HG03342 (cell line): Measurements from ENCODE around the gene VTA1.
"Not testable (repeated sequence)": the region's sequence is repeated elsewhere in the genome, so short reads cannot be mapped to it uniquely, and the experiment has no call there.

ENCODE experiments used
- ATAC-seq: cut with Tn5 transposase; IDR thresholded peaks from one replicate; pipeline ENCODE4 v1.9.1; 2021; ENCODE audit warnings: mild to moderate bottlenecking, moderate library complexity; ENCODE audit not compliant: unreplicated experiment

Gene VTA1

DNA sequence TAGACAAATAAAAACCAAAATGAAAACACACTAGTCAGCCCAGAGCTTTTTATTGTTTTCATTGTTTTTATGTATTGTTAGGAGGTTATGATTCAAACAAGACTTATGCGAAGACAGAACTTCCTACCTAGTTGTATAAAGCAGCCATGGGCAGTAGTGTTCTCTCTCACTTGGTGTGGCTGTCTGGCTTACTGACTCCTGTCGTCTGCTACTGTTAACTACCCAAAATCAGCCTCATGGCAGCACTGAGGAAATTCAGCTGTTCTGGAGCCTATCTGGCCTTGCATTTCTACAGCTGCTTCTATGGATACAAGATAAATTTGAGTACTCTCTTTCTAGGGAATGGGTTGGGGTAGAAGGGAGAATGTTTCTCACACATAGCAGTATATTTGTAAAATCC lies 20.4 kb downstream of the VTA1 start:
- no peak for ATAC-seq

DNA sequence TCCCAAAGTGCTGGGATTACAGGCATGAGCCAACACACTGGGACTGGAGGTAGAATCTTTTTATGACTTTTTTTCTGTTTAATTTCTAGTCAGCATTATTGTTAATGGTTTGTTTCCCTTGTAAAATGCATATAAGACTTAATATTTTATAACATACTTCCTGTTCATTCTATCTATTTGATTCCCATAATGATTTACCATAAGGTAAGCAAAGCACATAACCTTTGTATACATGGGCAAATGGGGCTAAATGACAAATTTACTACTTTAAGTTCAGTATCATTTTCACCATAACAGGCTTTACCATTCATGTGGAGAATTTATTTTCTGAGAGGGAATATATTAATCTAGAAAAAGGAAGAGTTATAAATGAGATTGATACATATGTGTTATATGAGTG lies 24.3 kb downstream of the VTA1 start:
- no peak for ATAC-seq

DNA sequence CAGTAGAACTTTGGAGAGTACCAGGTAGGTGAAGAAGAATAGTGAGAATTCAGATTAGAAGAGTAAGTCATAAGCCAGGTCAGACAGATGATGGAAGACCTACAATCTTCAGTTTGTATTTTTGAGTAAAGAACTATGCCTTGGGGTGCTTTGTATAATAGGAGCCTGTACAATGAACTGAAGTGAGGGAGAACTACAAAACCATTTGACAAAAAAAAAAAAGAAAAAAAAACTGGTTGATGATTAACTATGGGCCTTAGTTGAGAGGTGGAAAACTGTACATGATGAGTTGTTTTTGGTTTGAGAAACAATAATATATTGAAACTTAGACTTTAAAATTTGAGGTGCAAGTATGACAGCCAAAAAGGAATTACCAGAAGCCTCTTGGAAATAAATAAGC lies 25.7 kb downstream of the VTA1 start:
- ATAC-seq: no peak

DNA sequence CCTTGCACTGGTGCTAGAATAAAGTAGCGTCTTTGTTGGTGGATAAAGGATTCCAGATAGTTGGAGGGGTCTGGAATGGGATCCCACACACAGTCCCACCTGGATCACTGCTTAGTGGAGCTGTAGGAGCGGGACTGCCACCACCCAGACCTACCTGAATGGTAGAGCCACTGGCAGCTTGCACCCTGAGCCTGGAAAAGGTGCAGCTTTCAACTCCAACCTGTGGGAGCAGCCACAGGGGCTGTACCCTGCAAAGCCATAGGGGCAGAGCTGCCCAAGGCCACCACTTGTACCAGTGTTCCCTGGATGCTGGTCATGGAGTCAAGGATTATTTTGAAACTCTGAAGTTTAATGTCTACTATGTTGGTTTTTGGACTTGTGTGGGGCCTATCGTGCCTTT lies 26.9 kb downstream of the VTA1 start:
- ATAC-seq: no peak

DNA sequence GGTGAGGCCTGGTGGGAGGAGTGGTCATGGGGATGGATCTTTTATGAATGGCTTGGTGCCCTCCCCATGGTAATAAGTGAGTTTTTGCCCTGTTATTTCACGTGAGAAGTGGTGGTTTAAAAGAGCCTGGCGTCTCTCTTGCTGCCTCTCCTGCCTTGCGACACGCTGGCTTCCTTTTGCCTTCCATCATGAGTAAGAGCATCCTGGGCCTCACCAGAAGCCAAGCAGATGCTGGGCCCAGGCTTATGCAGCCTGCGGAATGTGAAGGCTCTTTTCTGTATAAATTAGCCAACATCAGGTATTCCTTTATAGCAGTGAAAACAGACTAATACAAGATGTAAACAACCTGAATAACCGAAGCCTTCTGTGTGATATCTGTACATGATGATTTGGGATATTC lies 27.6 kb downstream of the VTA1 start:
- no peak for ATAC-seq

DNA sequence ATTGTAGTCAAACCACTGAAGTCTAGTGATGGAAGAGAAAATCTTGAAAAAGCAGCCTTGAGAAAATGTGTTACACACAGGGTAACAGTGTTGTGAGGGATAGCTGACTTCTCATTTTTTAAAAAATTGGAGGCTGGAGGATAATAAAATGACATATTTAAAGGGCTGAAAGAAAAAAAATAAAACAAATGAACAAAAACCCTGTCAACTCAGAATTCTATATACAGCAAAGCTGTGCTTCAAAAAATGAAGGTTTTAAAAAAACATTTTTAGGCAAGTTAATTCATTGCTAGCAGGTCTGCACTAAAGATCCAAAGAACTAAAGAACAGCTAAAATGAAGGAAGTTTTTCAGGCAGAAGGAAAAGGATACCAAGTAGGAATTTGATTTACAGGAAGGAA lies 31.1 kb downstream of the VTA1 start:
- no peak for ATAC-seq

DNA sequence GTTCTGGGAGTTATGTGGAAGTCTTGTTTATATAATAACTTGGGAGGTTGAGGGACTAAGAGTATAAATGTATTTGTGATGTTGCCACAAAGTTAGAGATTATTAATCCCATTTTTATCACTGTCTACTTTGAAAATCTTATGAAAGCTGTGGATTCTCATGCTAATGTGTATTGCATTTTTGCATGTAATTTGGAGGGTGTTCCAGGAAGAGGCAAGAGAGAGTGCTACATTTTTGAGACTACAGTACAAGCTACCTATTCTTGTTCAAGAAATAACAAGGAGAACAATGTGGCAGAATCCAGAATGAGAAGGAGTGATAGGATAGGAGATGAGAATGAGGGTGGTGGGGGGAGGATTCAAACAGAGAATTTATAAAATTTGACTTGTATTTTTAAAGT lies 34.9 kb downstream of the VTA1 start:
- ATAC-seq: no peak

DNA sequence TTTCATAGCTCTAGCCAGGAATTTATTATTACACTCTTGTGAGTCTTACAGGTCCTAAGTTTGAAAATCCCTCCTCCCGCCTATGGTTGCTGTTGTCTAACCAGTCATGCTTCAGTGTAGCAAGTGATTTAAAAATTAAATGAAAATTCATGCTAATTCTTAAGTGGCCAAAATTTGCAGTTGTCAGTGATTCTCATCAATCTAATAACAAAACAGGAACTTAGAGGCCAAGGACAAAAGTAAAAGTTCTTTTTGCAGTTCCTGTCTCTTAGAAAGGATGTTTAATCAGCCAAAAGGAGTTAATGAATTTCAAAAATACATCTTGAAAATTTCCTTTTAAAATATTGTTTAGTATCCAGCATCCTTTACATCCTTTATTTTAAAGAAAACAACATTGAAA lies 36.3 kb downstream of the VTA1 start:
- ATAC-seq: no peak

DNA sequence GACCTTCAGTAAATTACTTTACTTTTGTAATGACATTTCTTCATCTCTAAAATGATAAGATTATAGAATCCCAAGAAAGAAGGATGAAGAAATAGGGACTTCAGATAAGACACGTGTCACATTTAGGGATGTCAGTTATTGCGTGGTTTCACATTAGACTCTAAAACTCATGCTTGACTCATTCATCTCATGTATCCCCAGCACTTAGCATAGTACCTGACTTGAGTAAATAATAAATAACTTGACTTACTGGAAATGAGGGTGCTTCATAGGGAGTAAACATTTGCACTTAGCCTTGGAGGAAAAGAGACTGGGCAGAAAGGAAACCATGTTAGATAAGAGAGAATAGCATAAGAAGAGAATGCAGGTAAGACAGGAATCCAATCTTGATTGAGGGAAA lies 37.2 kb downstream of the VTA1 start:
- ATAC-seq: no peak

DNA sequence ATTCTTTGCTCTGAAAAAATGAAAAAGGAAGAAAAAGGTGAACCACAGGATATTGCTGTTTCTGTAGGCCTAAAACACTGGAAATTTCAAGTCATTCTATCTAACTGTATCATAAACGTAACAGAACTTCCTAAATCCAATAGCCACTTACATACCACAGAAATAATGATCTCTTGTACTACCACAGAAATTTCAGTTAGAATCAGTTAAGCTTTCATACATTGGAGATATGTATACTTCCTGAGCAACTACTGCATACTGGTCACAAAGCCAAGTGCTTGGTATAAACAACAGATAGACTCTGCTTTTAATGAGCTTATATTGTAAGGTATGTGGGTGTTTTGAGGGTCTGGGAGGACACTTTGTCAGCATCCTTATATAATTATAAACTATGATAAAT lies 38.6 kb downstream of the VTA1 start:
- no peak for ATAC-seq

DNA sequence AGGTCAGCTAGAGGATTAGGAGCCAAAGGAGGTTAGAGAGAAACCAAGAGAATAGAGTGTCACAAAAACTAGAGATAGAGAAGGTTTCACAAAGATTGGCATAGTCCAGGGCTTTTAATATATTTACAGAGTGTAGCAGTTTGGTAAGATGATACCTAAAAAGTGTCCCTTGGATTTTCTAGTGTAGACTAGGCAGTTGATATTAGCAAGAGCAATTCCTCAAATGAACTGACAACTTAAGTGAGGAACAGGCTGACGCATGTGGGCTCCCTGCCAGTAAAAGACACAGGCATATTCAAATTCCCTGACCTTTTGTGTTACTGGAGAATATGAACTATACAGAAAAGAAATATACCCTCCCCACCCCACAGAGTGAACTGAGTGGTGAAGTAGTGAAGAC lies 40.1 kb downstream of the VTA1 start:
- ATAC-seq: no peak

DNA sequence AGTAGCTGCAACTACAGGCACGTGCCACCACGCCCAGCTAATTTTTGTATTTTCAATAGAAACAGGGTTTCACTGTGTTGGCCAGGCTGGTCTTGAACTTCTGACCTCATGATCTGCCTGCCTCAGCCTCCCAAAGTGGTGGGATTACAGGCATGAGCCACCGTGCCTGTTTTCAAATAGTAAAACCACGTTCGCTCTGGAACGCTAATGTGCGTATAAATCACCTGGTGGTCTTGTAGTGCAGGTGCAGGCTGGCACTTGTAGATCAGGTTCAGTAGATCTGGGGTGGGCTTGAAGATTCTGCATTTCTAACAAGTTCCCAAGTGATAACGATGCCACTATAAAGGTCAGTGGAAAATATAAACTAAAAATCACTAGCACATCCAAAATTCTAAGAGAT lies 41.3 kb downstream of the VTA1 start:
- not testable (repeated sequence) for ATAC-seq

DNA sequence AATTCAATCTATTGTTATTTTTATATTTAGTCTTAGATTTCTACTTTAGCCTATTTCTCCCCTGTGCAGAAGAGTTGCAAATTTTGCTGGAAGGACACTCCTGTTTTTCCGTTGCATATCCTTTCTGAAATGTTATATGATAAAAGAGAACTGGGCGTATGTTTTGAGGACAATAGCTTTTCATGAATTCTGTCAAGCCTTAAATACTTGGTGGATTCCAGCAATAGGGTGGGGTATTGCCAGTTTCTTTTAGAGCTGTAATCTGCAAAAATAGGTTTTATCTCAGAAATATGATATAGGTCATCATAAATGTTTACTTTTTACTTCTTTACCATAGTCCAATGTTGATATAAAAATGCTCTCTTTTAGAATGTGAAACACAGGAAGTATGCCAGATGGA lies 42.0 kb downstream of the VTA1 start:
- no peak for ATAC-seq

DNA sequence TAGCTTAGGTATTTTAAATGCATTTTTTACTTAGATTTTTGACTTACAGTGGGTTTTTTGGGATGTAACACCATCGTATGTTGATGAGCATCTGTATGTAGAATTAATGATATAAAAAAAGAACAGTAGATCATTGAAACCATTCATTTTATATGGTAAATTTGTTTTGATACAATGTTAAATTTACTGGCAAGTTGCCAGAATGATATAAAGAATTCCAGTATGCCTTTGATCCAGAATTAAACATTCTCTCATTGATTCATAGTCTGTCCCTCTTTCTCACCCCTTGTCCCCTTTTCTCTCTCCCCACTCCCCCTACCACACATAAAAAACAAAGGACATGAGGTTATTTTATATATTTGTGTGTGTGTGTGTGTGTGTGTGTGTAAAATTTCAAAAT lies 45.3 kb downstream of the VTA1 start:
- ATAC-seq: no peak

DNA sequence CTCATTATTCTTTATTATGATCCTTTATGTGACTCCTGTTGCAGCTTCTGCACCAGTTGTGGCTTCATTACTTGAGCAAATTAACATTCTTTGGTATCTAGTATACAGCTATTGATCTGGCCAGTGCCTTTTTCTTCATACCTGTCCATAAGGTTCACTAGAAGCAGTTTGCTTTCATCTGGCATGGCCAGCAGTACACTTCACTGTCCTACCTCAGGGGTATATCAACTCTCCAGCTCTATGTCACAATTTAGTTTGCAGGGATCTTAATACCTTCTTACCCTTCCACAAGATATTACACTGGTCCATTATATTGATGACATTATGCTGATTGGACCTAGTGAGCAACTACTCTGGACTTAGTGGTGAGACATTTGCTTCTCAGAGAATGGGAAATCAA lies 46.6 kb downstream of the VTA1 start:
- no peak for ATAC-seq

DNA sequence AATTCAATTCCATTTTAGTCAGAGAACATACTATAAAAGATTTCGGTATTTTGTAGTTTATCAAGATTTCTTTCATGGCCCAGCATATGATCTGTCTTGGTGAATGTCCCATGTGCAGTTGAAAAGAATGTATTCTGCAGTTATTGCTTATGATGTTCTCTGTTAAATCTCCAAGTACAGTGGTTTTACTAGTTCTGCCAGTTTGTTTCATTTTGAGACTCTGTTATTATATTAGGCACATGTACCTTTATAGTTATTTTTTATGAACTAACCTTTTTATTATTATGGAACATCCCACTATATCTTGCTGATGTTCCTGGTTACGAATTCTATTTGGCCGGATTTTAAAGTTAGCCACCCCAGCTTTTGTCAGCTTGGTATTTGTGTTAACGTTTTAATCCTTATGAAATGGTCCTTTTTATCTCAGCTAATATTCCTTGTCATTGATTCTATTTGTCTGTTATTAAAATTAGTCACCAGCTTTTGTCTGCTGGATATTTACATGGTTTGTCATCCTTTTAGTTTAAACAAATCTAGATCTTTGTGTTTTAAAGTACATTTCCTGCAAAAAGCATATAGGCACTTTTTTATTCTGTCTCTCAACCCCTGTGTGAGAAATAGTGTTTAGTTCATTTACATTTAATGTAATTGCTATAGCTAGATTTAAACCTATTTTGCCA lies 48.9 kb downstream of the VTA1 start:
- no peak for ATAC-seq

DNA sequence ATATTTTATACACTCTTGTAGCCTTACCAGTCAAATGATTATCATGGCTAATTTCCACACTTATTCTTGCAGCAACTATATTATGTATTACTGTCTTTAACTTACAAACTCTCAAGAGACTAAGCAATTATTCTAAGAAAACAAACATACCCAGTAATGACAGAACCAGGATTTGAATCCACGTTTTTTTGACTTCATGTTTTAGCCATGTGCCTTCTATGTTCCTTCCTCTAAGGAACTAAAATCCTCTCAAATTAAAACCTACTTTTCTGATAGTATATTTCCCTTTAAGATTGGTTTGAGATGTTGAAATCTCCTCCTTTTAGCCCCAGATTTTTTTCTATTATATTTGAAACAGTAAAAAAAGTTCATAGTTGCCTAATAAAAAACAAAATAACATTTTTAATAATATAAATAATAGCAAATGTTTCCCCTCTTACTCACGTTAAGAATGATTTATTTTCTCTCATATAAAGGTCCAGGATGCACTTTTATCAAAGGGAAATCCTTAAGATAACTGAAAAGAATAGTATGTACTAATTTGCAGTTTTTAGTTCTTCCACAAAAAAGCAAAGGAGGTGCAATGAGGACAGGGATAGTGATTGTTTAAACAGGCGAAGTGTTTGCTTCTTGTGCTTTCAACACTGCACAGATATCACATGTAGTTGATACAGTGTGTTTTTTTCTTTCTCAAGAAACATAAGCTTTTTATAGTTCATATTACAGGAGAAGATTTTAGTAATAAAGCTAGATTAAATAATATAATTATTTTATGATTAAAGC lies 54.0 kb downstream of the VTA1 start:
- no peak for ATAC-seq

DNA sequence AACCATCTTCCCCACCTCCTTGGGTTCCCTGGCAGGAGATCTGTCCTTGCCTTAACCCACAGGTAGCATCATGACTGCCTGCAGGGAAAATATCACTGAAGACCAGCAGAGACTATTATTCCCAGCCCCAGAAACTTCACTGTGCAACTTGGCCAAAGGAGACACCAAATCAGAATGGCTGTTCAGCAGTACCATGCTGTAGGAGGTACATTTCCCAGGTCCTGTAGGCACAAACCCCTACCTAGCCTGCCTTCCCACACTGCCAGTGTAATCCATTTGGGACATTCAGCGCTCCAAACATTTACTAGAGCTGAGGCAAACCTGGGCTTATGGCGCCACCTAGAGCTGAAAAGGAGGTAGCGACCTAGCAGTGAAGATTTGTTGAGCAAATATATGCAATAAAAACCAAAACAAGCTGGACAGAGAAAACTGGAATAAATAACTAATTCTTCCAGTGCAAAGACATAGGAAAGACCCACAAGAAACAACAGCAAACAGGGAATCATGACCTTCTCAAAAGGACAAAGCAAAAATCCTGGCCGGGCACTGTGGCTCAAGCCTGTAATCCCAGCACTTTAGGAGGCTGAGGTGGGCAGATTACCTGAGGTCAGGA lies 60.3 kb downstream of the VTA1 start:
- peak; percentile 72 for ATAC-seq

DNA sequence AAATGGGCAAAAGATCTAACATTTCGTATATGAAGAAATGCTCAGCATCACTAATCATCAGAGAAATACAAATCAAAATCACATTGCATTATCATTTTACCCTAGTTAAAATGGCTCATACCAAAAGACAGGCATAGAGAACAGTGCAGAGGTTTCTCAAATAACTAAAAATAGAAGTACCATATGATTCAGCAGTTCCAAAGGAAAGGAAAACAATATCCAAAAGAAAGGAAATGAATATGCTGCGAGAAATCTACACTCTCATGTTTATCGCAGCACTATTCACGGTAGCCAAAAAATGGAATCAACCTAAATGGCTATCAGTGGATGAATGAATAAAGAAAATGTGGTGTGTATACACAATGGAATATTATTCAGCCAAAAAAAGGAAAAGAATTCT lies 63.5 kb downstream of the VTA1 start:
- no peak for ATAC-seq

DNA sequence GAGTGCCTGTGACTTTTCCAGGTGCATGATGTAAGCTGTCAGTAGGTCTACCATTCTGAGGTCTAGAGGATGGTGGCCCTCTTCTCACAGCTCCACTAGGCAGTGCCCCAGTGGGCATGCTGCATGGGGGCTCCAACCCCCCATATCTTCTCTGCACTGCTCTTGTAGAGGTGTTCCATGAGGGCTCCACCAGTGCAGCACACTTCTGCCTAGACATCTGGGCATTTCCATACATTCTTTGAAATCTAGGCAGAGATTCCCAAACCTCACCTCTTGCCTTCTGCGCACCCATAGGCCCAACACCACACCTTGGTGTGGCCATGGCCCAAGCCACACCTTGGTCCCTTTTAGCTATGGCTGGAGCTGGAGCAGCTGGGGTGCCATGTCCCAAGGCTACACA lies 66.3 kb downstream of the VTA1 start:
- ATAC-seq: no peak

DNA sequence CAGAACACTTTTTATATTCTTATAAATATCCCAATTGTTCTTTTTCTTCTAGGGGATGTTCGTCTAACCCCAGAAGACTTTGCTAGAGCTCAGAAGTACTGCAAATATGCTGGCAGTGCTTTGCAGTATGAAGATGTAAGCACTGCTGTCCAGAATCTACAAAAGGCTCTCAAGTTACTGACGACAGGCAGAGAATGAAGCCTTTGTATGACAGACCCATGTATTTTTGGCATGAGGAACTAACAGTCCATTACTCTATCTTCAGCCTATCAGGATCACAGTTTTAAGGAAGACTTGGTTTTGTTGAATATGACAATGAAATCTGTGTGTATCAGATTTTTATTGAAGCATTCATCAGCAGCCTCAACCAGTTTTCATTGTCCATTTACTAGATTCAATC lies 71.4 kb downstream of the VTA1 start:
- ATAC-seq: no peak

DNA sequence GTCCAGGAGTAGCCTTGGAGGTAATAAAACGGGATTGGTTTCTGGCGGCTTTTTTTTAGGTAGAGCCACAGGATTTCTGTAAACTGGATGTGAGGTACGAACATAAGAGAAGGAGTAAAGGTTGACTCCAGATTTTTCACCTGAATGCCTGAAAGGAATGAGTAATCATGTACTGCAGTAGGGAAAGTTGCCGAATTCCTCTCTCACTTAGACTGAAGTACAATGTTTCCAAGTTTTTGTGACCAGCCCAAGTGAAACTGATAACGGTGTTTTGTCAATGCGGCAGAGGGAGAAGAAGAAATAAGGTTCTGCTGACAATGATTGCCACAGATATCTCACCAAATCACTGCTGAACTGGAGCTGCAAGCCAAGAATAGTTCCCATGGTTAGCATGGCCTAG lies 75.0 kb downstream of the VTA1 start:
- ATAC-seq: no peak
